GM21526 (cell line): ENCODE data around the gene CEP70.
A peak's percentile ranks its signal among the peaks of the same experiment; 100 is the strongest.
"Not testable (repeated sequence)": the region's sequence is repeated elsewhere in the genome, so short reads cannot be mapped to it uniquely, and the experiment has no call there.

Experiments
- ATAC-seq: cut with Tn5 transposase; IDR thresholded peaks from one replicate; pipeline ENCODE4 v1.9.1; 2021; ENCODE audit warnings: moderate library complexity; ENCODE audit not compliant: unreplicated experiment, low FRiP score

CEP70 gene

DNA sequence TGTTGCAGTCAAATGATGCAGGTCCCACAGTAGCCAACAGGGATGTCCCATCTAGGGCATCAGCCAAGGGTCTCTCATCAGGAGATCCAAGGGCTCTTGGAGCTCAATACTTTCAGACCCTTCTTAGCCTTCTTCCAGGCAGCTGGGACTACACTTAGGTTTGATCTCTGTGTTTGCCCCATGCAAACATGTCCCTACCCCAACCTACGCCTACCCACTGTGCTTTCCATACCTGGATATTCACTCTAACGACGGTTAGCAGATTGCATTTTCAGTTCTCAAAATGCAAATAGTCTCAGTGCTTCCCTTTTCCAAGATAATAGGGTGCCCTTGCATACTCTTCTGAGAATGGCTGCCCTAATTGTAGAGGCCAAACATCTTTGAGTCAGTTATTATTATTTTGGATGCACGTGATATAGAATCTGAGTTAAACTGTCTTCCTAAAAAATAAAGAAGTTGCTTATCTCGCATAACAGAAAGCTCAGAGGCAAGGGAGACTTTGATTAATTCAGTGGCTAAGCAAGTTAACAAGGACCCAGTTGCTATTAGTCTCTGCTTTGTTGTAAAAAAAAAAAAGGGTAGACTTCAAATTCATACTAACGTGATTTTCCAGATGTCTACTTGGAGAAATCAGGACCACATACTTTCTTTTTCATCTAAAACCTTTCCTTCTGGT, 1.0 kb upstream of the CEP70 start:
- ATAC-seq = peak; percentile 18

- ATAC-seq = no peak
Measured at GRCh38 chr3:138593488-138594149, 441 bp downstream of the CEP70 start.

GRCh38 chr3:138591392-138591791, 2.7 kb downstream of the CEP70 start:
- no peak for ATAC-seq

DNA sequence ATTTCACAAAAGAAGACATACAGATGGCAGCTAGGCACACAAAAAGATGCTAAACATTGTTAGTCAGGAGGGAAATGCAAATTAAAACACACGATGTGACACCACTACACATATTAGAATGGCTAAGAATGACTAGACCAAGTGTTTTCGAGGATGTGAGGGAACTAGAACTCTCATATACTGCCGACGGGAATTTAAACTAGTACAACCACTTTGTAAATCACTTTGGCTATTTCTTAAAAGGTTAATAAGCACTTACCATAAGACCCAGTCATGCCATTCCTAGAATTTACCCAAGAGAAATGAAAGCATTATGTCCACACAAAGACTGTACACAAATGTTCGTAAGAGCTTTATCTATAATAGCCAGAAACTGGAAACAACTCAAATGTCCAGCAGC, 5.6 kb downstream of the CEP70 start:
- ATAC-seq = no peak

- no peak for ATAC-seq
Measured at GRCh38 chr3:138587374-138587773, 6.7 kb downstream of the CEP70 start.

- no peak for ATAC-seq
Measured at GRCh38 chr3:138578961-138579574, 15.0 kb downstream of the CEP70 start.

DNA sequence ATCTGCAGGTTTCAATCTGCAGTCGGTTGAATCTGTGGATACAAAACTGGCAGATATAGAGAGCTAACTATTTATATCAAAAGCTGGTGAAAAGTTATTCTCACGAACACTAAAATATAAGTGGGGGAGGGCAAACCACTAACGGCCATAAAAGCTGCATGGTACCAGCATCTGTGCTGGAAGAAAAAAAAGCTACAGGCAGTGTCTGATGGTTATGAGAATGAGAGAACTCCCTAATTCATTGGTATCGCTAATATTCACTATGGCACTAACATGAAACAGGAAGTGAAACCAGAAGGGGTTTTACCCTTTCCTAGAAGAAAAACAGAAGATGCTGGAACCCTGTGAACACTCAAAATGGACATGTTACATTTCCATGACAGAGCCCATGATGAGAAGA, 15.9 kb downstream of the CEP70 start:
- ATAC-seq = no peak

GRCh38 chr3:138573138-138573537, 20.9 kb downstream of the CEP70 start:
- no peak for ATAC-seq

- not testable (repeated sequence) for ATAC-seq
Measured at GRCh38 chr3:138569624-138570023, 24.4 kb downstream of the CEP70 start.

- ATAC-seq = no peak
Measured at GRCh38 chr3:138569090-138569489, 25.0 kb downstream of the CEP70 start.

- no peak for ATAC-seq
Measured at GRCh38 chr3:138567403-138567802, 26.7 kb downstream of the CEP70 start.

DNA sequence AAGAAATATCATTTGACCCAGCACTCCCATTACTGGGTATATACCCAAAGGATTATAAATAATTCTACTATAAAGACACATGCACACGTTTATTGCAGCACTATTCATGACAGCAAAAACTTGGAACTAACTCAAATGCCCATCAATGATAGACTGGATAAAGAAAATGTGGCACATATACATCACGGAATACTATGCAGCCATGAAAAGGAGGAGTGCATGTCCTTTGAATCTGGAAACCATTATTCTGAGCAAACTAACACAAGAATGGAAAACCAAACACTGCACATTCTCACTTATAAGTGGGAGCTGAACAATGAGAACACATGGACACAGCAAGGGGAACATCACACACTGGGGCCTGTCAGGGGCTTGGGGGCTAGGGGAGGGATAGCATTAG, 27.8 kb downstream of the CEP70 start:
- ATAC-seq = not testable (repeated sequence)

- not testable (repeated sequence) for ATAC-seq
Measured at GRCh38 chr3:138562902-138563301, 31.2 kb downstream of the CEP70 start.

DNA sequence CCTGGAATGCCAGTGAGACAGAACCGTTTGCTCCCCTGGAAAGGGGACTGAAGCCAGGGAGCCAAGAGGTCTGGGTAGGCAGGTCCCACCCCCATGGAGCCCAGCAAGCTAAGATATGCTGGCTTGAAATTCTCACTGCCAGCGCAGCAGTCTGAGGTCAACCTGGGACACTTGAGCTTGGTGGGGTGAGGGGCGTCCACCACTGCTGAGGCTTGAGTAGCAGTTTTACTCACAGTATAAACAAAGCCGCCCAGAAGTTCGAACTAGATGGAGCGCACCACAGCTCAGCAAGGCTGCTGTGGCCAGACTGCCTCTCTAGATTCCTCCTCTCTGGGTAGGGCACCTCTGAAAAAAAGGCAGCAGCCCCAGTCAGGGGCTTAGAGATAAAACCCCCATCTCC, 33.6 kb downstream of the CEP70 start:
- no peak for ATAC-seq

- ATAC-seq = no peak
Measured at GRCh38 chr3:138559134-138559533, 34.9 kb downstream of the CEP70 start.

GRCh38 chr3:138554775-138555174, 39.3 kb downstream of the CEP70 start:
- ATAC-seq = not testable (repeated sequence)

GRCh38 chr3:138550958-138551357, 43.1 kb downstream of the CEP70 start:
- not testable (repeated sequence) for ATAC-seq

DNA sequence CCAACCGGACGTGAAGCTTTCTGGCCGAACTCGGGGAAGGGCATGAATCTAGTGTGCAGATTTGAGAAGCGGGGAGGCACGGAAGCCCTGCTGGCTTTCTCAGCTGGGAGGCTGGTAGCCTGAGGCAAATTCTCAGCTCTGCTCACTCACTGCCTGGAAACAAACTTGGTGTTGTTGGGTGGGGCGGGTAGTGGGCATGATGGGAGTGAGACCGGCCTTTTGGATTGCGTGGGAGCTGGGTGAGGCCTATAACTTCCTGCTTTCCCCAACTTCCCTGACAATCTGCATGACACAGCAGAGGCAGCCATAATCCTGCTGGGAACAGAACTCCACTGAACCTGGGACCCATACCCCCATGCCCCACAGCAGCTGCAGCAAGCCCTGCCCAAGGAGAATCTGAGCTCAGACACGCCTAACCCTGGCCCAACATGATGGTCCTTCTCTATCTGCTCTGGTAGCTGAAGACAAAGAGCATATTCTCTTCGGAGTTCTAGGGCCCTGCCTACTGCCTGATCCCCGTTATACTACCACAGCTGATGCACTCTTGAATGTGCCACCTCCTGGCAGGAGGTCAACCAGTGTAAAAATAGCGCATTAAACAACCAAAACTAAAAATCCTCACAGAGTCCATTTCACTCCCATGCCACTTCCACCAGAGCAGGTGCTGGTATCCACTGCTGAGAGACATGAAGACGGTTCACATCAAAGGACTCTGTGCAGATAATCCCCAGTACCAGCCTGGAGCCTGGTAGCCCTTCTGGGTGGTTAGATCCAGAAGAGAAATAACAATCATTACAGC, 44.7 kb downstream of the CEP70 start:
- ATAC-seq = no peak

- no peak for ATAC-seq
Measured at GRCh38 chr3:138547342-138547975, 46.6 kb downstream of the CEP70 start.

- no peak for ATAC-seq
Measured at GRCh38 chr3:138544546-138544945, 49.5 kb downstream of the CEP70 start.

DNA sequence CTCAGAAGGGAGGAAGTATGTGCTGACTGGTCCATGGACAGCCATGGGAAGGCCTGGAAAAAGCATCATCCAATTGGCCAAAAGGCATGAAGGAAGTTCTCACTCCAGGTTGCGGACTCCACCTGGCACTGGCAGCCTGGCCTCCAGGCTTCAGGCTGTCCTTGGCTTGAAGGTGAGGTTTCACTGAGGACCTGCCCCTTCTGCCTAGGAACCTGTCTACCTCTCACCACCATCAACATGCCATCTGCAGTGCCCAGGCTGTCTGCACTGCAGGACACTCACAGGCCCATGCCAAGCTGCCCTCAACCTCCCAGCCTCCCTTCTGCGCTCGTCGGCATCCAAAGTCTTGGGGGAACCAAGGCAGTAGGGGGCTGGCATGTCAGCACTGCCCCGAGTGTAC, 51.1 kb downstream of the CEP70 start:
- no peak for ATAC-seq
